ENCODE results near the gene PTPRA.

The PTPRA gene

GRCh38 chr20:3088031-3088430 lies 214.8 kb downstream of the PTPRA start:
- ATAC-seq: no peak
- no peak overlapping the region for H3K4me3 Mint-ChIP-seq
- no peaks in the 10 kb centered on the region for H3K9me3 Mint-ChIP-seq
- no peak for DNase-seq
- peaks cover 22% of the 10 kb centered on the region for H3K27me3 Mint-ChIP-seq
- H3K4me1 Mint-ChIP-seq: peaks cover 41% of the 10 kb centered on the region
- no peak overlapping the region for H3K27ac Mint-ChIP-seq
